Measurements from ENCODE around the gene AGPAT2. TPM values are rescaled to one million over a fixed set of nuclear protein-coding genes. Genes with fewer than 3 reads are reported as not detected.

Gene AGPAT2
- total RNA-seq, 2 donors from 2014 or later: 33.4 to 39.8 TPM

DNA sequence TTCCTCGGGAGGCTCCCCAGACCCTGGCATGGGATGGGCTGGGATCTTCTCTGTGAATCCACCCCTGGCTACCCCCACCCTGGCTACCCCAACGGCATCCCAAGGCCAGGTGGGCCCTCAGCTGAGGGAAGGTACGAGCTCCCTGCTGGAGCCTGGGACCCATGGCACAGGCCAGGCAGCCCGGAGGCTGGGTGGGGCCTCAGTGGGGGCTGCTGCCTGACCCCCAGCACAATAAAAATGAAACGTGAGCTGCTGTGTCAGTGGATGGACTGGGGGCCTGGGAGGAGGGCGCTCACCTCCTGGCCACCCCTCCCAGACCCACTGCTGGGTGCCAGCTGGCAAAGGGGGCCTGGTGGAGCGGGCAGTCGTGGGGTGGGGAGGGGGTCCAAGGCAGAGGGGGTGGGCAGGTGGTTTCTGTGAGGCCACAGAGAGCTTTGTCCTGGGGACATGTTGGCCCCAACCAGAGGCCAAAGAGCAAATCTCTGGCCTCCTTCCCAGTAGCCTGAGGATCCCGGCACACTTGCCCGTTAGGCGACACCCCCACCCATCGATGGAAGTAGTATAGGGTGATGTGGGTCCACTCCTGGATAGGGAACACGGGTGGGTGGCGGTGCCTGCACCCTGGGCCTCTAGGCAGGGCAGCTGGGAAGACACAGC lies 14.7 kb downstream of the AGPAT2 start:
- Histone ChIP-seq H3K27ac (ENCODE audit: low read depth, low read length) (no peak overlapping the region), H3K4me1 (ENCODE audit: control insufficient read depth, insufficient read depth, low read length) (no peaks in the 10 kb centered on the region), H3K36me3 (ENCODE audit: control insufficient read depth, insufficient read depth, low read length) (peaks cover 5% of the 10 kb centered on the region), H3K9me3 (ENCODE audit: control insufficient read depth, low read length) (no peaks in the 10 kb centered on the region), H3K27me3 (ENCODE audit: control insufficient read depth, insufficient read depth, low read length, poor library complexity, severe bottlenecking) (no peaks in the 10 kb centered on the region), H3K4me3 (ENCODE audit: low read length) (no peak overlapping the region), H3K9ac (ENCODE audit: extremely low read depth, low read length, poor library complexity, severe bottlenecking) (no peak overlapping the region)
- peaks cover 3% of the 10 kb centered on the region for H3K4me1 Mint-ChIP-seq
- no peak overlapping the region for H3K4me3 Mint-ChIP-seq
- H3K27me3 Mint-ChIP-seq (ENCODE audit: insufficient read depth): no peaks in the 10 kb centered on the region
- no peaks in the 10 kb centered on the region for H3K9me3 Mint-ChIP-seq
- H3K27ac Mint-ChIP-seq: no peak overlapping the region
- peaks cover 3% of the 10 kb centered on the region for H3K36me3 Mint-ChIP-seq (ENCODE audit: low read depth)
- DNase-seq: no peak
- TF ChIP-seq, protein P1, sequence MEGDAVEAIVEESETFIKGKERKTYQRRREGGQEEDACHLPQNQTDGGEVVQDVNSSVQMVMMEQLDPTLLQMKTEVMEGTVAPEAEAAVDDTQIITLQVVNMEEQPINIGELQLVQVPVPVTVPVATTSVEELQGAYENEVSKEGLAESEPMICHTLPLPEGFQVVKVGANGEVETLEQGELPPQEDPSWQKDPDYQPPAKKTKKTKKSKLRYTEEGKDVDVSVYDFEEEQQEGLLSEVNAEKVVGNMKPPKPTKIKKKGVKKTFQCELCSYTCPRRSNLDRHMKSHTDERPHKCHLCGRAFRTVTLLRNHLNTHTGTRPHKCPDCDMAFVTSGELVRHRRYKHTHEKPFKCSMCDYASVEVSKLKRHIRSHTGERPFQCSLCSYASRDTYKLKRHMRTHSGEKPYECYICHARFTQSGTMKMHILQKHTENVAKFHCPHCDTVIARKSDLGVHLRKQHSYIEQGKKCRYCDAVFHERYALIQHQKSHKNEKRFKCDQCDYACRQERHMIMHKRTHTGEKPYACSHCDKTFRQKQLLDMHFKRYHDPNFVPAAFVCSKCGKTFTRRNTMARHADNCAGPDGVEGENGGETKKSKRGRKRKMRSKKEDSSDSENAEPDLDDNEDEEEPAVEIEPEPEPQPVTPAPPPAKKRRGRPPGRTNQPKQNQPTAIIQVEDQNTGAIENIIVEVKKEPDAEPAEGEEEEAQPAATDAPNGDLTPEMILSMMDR (conservative IDR thresholded peaks at IDR 0.05): no peak
- 88 to 95% methylated on average over 3 to 14 of the region's 14 CpGs for WGBS, 2 experiments (ENCODE audit: insufficient coverage in 1 of 2, insufficient read length in 1 of 2)

DNA sequence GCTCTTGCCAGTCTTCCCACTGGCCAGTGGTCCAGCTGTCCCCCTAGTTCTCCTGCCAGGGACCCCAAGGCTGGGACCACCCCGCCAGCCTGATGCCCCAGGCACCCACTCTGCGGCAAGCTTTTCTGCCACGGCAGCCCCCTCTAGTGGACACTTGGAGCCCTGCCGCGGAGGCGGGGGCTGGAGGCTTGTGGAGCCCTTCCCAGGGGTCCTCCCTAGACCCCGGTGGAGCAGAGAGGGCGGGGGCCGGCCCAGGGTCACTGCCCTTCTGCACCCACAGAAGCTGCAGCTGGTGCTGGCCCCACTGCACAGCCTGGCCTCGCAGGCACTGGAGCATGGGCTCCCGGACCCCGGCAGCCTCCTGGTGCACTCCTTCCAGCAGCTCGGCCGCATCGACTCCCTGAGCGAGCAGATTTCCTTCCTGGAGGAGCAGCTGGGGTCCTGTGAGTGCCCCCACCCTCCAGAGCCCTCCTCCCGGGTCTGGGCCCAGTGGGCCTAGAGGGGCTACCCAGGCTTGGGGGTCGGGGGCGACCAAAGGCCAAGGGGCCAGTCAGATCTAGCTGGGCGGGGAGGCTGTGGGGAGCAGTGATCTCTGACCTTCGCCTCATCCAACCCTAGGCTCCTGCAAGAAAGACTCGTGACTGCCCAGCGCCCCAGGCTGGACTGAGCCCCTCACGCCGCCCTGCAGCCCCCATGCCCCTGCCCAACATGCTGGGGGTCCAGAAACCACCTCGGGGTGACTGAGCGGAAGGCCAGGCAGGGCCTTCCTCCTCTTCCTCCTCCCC lies 15.4 kb downstream of the AGPAT2 start:
- Mint-ChIP-seq H3K4me1 (peaks cover 3% of the 10 kb centered on the region), H3K9me3 (no peaks in the 10 kb centered on the region), H3K27ac (no peak overlapping the region), H3K36me3 (ENCODE audit: low read depth) (peaks cover 3% of the 10 kb centered on the region), H3K4me3 (no peak overlapping the region), H3K27me3 (ENCODE audit: insufficient read depth) (no peaks in the 10 kb centered on the region)
- no peak overlapping the region for H3K4me3 ChIP-seq (ENCODE audit: low read length)
- TF ChIP-seq, protein P1 (conservative IDR thresholded peaks at IDR 0.05): peak; percentile 92
- no peaks in the 10 kb centered on the region for H3K27me3 ChIP-seq (ENCODE audit: control insufficient read depth, insufficient read depth, low read length, poor library complexity, severe bottlenecking)
- H3K27ac ChIP-seq (ENCODE audit: low read depth, low read length): no peak overlapping the region
- no peak overlapping the region for H3K9ac ChIP-seq (ENCODE audit: extremely low read depth, low read length, poor library complexity, severe bottlenecking)
- peak; percentile 89 for DNase-seq
- no peaks in the 10 kb centered on the region for H3K9me3 ChIP-seq (ENCODE audit: control insufficient read depth, low read length)
- H3K4me1 ChIP-seq (ENCODE audit: control insufficient read depth, insufficient read depth, low read length): no peaks in the 10 kb centered on the region
- 71 to 72% methylated on average over 20 to 27 of the region's 27 CpGs for WGBS, 2 experiments (ENCODE audit: insufficient coverage in 1 of 2, insufficient read length in 1 of 2)
- H3K36me3 ChIP-seq (ENCODE audit: control insufficient read depth, insufficient read depth, low read length): peaks cover 5% of the 10 kb centered on the region

DNA sequence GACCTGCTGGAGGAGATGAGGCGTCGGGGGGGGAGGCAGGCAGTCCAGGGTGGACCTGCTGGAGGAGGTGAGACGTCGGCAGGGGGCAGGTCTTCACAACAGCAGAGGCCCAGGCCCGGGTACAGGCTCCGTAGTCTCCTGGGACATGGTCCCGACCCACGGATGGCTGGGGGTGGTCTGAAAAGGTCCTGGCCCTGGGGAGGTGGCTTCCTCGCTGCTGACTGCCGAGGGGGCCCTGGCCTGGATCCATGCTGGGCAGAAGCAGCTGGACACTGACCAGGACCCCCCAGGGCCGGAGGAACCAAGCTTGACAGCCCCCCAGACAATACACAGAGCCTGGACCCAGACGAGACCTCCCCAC lies 16.0 kb downstream of the AGPAT2 start:
- Mint-ChIP-seq H3K4me3 (no peak overlapping the region), H3K36me3 (ENCODE audit: low read depth) (peaks cover 3% of the 10 kb centered on the region), H3K27me3 (ENCODE audit: insufficient read depth) (peaks cover 2% of the 10 kb centered on the region), H3K9me3 (no peaks in the 10 kb centered on the region), H3K27ac (no peak overlapping the region), H3K4me1 (peaks cover 3% of the 10 kb centered on the region)
- no peak overlapping the region for H3K4me3 ChIP-seq (ENCODE audit: low read length)
- no peaks in the 10 kb centered on the region for H3K9me3 ChIP-seq (ENCODE audit: control insufficient read depth, low read length)
- no peak overlapping the region for H3K9ac ChIP-seq (ENCODE audit: extremely low read depth, low read length, poor library complexity, severe bottlenecking)
- 80 to 85% methylated on average over 4 to 12 of the region's 12 CpGs for WGBS, 2 experiments (ENCODE audit: insufficient coverage in 1 of 2, insufficient read length in 1 of 2)
- DNase-seq: no peak
- H3K36me3 ChIP-seq (ENCODE audit: control insufficient read depth, insufficient read depth, low read length): peaks cover 5% of the 10 kb centered on the region
- no peaks in the 10 kb centered on the region for H3K27me3 ChIP-seq (ENCODE audit: control insufficient read depth, insufficient read depth, low read length, poor library complexity, severe bottlenecking)
- H3K27ac ChIP-seq (ENCODE audit: low read depth, low read length): no peak overlapping the region
- no peaks in the 10 kb centered on the region for H3K4me1 ChIP-seq (ENCODE audit: control insufficient read depth, insufficient read depth, low read length)
- TF ChIP-seq, protein P1 (conservative IDR thresholded peaks at IDR 0.05): no peak

All from endodermal cell (in vitro differentiated cells).